Measurements from ENCODE around the gene CLMN. TPM values are rescaled to one million over a fixed set of nuclear protein-coding genes. Genes with fewer than 3 reads are reported as not detected.
"Not testable (repeated sequence)": the region's sequence is repeated elsewhere in the genome, so short reads cannot be mapped to it uniquely, and the experiment has no call there.

Gene CLMN
- total RNA-seq, 1 donor, result 1.9 TPM

GRCh38 chr14:95183532-95184412 is 135.9 kb downstream of the CLMN start:
- DNase-seq (ENCODE audit: low read depth in 2 of 3, low spot score in 2 of 3), result peak in 1 of 3 donors; percentile 15

GRCh38 chr14:95183082-95183481 is 136.6 kb downstream of the CLMN start:
- no peak for DNase-seq (ENCODE audit: low read depth in 2 of 3, low spot score in 2 of 3)

GRCh38 chr14:95182379-95182778 is 137.3 kb downstream of the CLMN start:
- no peak for DNase-seq (ENCODE audit: low read depth in 2 of 3, low spot score in 2 of 3)

GRCh38 chr14:95180966-95181741 is 138.6 kb downstream of the CLMN start:
- DNase-seq (ENCODE audit: low read depth in 2 of 3, low spot score in 2 of 3), result no peak

- DNase-seq (ENCODE audit: low read depth in 2 of 3, low spot score in 2 of 3), result not testable (repeated sequence)
Observed at GRCh38 chr14:95175670-95176069, 144.0 kb downstream of the CLMN start.

GRCh38 chr14:95174184-95174792 is 145.4 kb downstream of the CLMN start:
- DNase-seq (ENCODE audit: low read depth in 2 of 3, low spot score in 2 of 3), result peak in 1 of 3 donors; percentile 42

- DNase-seq (ENCODE audit: low read depth in 2 of 3, low spot score in 2 of 3), result no peak
Observed at GRCh38 chr14:95173518-95173917, 146.2 kb downstream of the CLMN start.

GRCh38 chr14:95167177-95167576 is 152.5 kb downstream of the CLMN start:
- no peak for DNase-seq (ENCODE audit: low read depth in 2 of 3, low spot score in 2 of 3)

- no peak for DNase-seq (ENCODE audit: low read depth in 2 of 3, low spot score in 2 of 3)
Observed at GRCh38 chr14:95165517-95165916, 154.2 kb downstream of the CLMN start.

- no peak for DNase-seq (ENCODE audit: low read depth in 2 of 3, low spot score in 2 of 3)
Observed at GRCh38 chr14:95164506-95164905, 155.2 kb downstream of the CLMN start.

GRCh38 chr14:95163666-95164065 is 156.0 kb downstream of the CLMN start:
- DNase-seq (ENCODE audit: low read depth in 2 of 3, low spot score in 2 of 3), result no peak

- DNase-seq (ENCODE audit: low read depth in 2 of 3, low spot score in 2 of 3), result no peak
Observed at GRCh38 chr14:95163132-95163531, 156.6 kb downstream of the CLMN start.

GRCh38 chr14:95162641-95163040 is 157.1 kb downstream of the CLMN start:
- DNase-seq (ENCODE audit: low read depth in 2 of 3, low spot score in 2 of 3), result no peak

GRCh38 chr14:95157327-95158189 is 162.2 kb downstream of the CLMN start, which contains the start of gene DICER1:
TSS of gene DICER1 (minus strand) at chr14:95157529. CDS start at chr14:95133458, 24,071 bp downstream.
- DNase-seq (ENCODE audit: low read depth in 2 of 3, low spot score in 2 of 3), result peak; percentile 87 to 95 (median 91)

- DNase-seq (ENCODE audit: low read depth in 2 of 3, low spot score in 2 of 3), result no peak
Observed at GRCh38 chr14:95157048-95157326, 162.7 kb downstream of the CLMN start.

- peak in 2 of 3 donors; percentile 26 to 35 for DNase-seq (ENCODE audit: low read depth in 2 of 3, low spot score in 2 of 3)
Observed at GRCh38 chr14:95156161-95157047, 163.3 kb downstream of the CLMN start.

GRCh38 chr14:95155045-95155444 is 164.7 kb downstream of the CLMN start:
- DNase-seq (ENCODE audit: low read depth in 2 of 3, low spot score in 2 of 3), result no peak

- no peak for DNase-seq (ENCODE audit: low read depth in 2 of 3, low spot score in 2 of 3)
Observed at GRCh38 chr14:95153866-95154265, 165.8 kb downstream of the CLMN start.

GRCh38 chr14:95151561-95151960 is 168.1 kb downstream of the CLMN start:
- DNase-seq (ENCODE audit: low read depth in 2 of 3, low spot score in 2 of 3), result no peak
